ENCODE results near the gene SSH2.

GRCh38 chr17:29866746-29867404 lies 63.2 kb downstream of the SSH2 start:
- no peak for TF ChIP-seq POLR2A (IDR thresholded peaks at IDR 0.05; ENCODE audit: low read length)
- no peak for TF ChIP-seq GATA1 (IDR thresholded peaks at IDR 0.05; ENCODE audit: low read depth, low read length)
